Parathyroid adenoma (tissue), 2 donors: ENCODE measurements around the gene C15orf39.

Source experiments
- H2AFZ ChIP-seq: fragments of 300-600 bp; sonication (generic); one replicate; pipeline ENCODE4 v1.7.0; 2017; ENCODE audit warnings: antibody characterized with exemption, mild to moderate bottlenecking
- H3K27ac ChIP-seq: fragments of 300-600 bp; sonication (generic); one replicate; pipeline ENCODE4 v1.7.0; 2017
- H3K27me3 ChIP-seq: fragments of 300-600 bp; sonication (generic); one replicate; pipeline ENCODE4 v1.7.0; 2017; ENCODE audit warnings: low read length; ENCODE audit not compliant: control insufficient read depth, insufficient read depth
- H3K36me3 ChIP-seq: fragments of 300-600 bp; sonication (generic); one replicate; pipeline ENCODE4 v1.7.0; 2017; ENCODE audit warnings: low read length; ENCODE audit not compliant: control insufficient read depth, insufficient read depth
- H3K4me1 ChIP-seq: fragments of 300-600 bp; sonication (generic); one replicate; pipeline ENCODE4 v1.7.0; 2017; ENCODE audit warnings: control low read depth
- H3K4me2 ChIP-seq: fragments of 300-600 bp; sonication (generic); one replicate; pipeline ENCODE4 v1.7.0; 2017; ENCODE audit warnings: low read length
- H3K4me3 ChIP-seq: fragments of 300-600 bp; sonication (generic); one replicate; pipeline ENCODE4 v1.7.0; 2017; ENCODE audit warnings: low read depth, low read length
- H3K79me2 ChIP-seq: fragments of 300-600 bp; sonication (generic); one replicate; pipeline ENCODE4 v1.7.0; 2017; ENCODE audit warnings: control low read depth
- H3K9ac ChIP-seq: fragments of 300-600 bp; sonication (generic); one replicate; pipeline ENCODE4 v1.7.0; 2017; ENCODE audit warnings: mild to moderate bottlenecking
- H3K9me3 ChIP-seq: fragments of 300-600 bp; sonication (generic); one replicate; pipeline ENCODE4 v1.7.0; 2017; ENCODE audit warnings: low read length; ENCODE audit not compliant: control insufficient read depth
- CTCF ChIP-seq: fragments of 300-600 bp; sonication (generic); IDR thresholded peaks from one replicate; pipeline ENCODE4 v1.7.0; 2017; ENCODE audit warnings: antibody characterized with exemption, mild to moderate bottlenecking
- donor health status: primary hyperparathyroidism.

Gene C15orf39

GRCh38 chr15:75231836-75232235, 30.2 kb downstream of the C15orf39 start:
- Histone ChIP-seq H3K9me3 (no peaks in the 10 kb centered on the region), H3K27ac (no peak overlapping the region), H3K79me2 (no peaks in the 10 kb centered on the region), H3K4me1 (peaks cover 4% of the 10 kb centered on the region), H3K9ac (no peak overlapping the region), H3K4me3 (no peak overlapping the region), H3K27me3 (no peaks in the 10 kb centered on the region), H2AFZ (no peak overlapping the region), H3K36me3 (no peaks in the 10 kb centered on the region), H3K4me2 (no peak overlapping the region)
- no peak for TF ChIP-seq CTCF

GRCh38 chr15:75232252-75232813, 30.7 kb downstream of the C15orf39 start:
- H2AFZ ChIP-seq: no peak overlapping the region
- no peak overlapping the region for H3K4me3 ChIP-seq
- H3K9me3 ChIP-seq: no peaks in the 10 kb centered on the region
- no peak overlapping the region for H3K4me2 ChIP-seq
- no peaks in the 10 kb centered on the region for H3K36me3 ChIP-seq
- H3K4me1 ChIP-seq: peaks cover 4% of the 10 kb centered on the region
- H3K9ac ChIP-seq: no peak overlapping the region
- no peak for TF ChIP-seq CTCF
- no peak overlapping the region for H3K27ac ChIP-seq
- H3K27me3 ChIP-seq: no peaks in the 10 kb centered on the region
- no peaks in the 10 kb centered on the region for H3K79me2 ChIP-seq

- no peak for TF ChIP-seq CTCF
- Histone ChIP-seq H3K27me3 (no peaks in the 10 kb centered on the region), H3K9ac (no peak overlapping the region), H3K36me3 (no peaks in the 10 kb centered on the region), H2AFZ (no peak overlapping the region), H3K4me2 (no peak overlapping the region), H3K27ac (no peak overlapping the region), H3K79me2 (no peaks in the 10 kb centered on the region), H3K4me1 (peaks cover 4% of the 10 kb centered on the region), H3K9me3 (no peaks in the 10 kb centered on the region), H3K4me3 (no peak overlapping the region)
Observed at GRCh38 chr15:75232826-75233503, 31.3 kb downstream of the C15orf39 start.

GRCh38 chr15:75233504-75234190, 32.0 kb downstream of the C15orf39 start:
- H3K9ac ChIP-seq: no peak overlapping the region
- H3K27ac ChIP-seq: no peak overlapping the region
- peaks cover 4% of the 10 kb centered on the region for H3K4me1 ChIP-seq
- H2AFZ ChIP-seq: no peak overlapping the region
- no peak overlapping the region for H3K4me2 ChIP-seq
- no peaks in the 10 kb centered on the region for H3K27me3 ChIP-seq
- H3K4me3 ChIP-seq: no peak overlapping the region
- H3K79me2 ChIP-seq: no peaks in the 10 kb centered on the region
- H3K36me3 ChIP-seq: no peaks in the 10 kb centered on the region
- TF ChIP-seq CTCF: no peak
- H3K9me3 ChIP-seq: no peaks in the 10 kb centered on the region
